Hepatocyte (in vitro differentiated cells): ENCODE data around the gene PFKL. TPM values are rescaled to one million over a fixed set of nuclear protein-coding genes. Genes with fewer than 3 reads are reported as not detected.

ENCODE experiments used
- DNase-seq: peaks from one replicate; pipeline ENCODE4 v3.0.0-alpha.2; 2016; ENCODE audit warnings: low spot score
- H2AFZ ChIP-seq: fragments of 200-600 bp; sonication (generic); 2 replicates; pipeline ENCODE4 v1.6.0; 2016; ENCODE audit warnings: antibody characterized with exemption, mild to moderate bottlenecking
- H3K27ac ChIP-seq: fragments of 200-600 bp; sonication (generic); 2 replicates; pipeline ENCODE4 v1.5.1; 2016; ENCODE audit warnings: mild to moderate bottlenecking
- H3K27me3 ChIP-seq: fragments of 200-600 bp; sonication (generic); 2 replicates; pipeline ENCODE4 v1.6.1; 2016
- H3K36me3 ChIP-seq: fragments of 200-600 bp; sonication (generic); replicated peaks from 2 replicates; pipeline ENCODE4 v1.5.1; 2016; ENCODE audit warnings: low read depth; ENCODE audit not compliant: insufficient read depth
- H3K4me1 ChIP-seq: fragments of 200-600 bp; sonication (generic); 2 replicates; pipeline ENCODE4 v1.5.1; 2016; ENCODE audit warnings: mild to moderate bottlenecking, moderate library complexity; ENCODE audit not compliant: insufficient read depth
- H3K4me2 ChIP-seq: fragments of 200-600 bp; sonication (generic); 2 replicates; pipeline ENCODE4 v1.6.0; 2016
- H3K4me3 ChIP-seq: fragments of 200-600 bp; sonication (generic); 2 replicates; pipeline ENCODE4 v1.5.1; 2016; ENCODE audit warnings: mild to moderate bottlenecking
- H3K79me2 ChIP-seq: fragments of 200-600 bp; sonication (generic); 2 replicates; pipeline ENCODE4 v1.6.0; 2017; ENCODE audit warnings: mild to moderate bottlenecking
- H3K9me2 ChIP-seq: fragments of 200-600 bp; sonication (generic); replicated peaks from 2 replicates; pipeline ENCODE4 v1.6.0; 2017; ENCODE audit warnings: mild to moderate bottlenecking; ENCODE audit not compliant: insufficient read depth
- H3K9me3 ChIP-seq: fragments of 200-600 bp; sonication (generic); 2 replicates; pipeline ENCODE4 v1.5.1; 2016; ENCODE audit warnings: low read depth, mild to moderate bottlenecking
- H4K20me1 ChIP-seq: fragments of 200-600 bp; sonication (generic); 2 replicates; pipeline ENCODE4 v1.6.0; 2016; ENCODE audit warnings: mild to moderate bottlenecking; ENCODE audit not compliant: insufficient read depth, poor library complexity, severe bottlenecking
- CTCF ChIP-seq: fragments of 200-600 bp; sonication (generic); IDR thresholded peaks from 2 replicates; pipeline ENCODE4 v1.5.1; 2016; ENCODE audit warnings: antibody characterized with exemption, mild to moderate bottlenecking; ENCODE audit not compliant: poor library complexity
- EZH2 ChIP-seq: fragments of 200-600 bp; sonication (generic); IDR thresholded peaks from 2 replicates; pipeline ENCODE4 v1.6.1; 2016; ENCODE audit warnings: antibody characterized with exemption, mild to moderate bottlenecking, borderline replicate concordance
- EZH2phosphoT487 ChIP-seq: fragments of 200-600 bp; sonication (generic); IDR thresholded peaks from one replicate; pipeline ENCODE4 v1.6.1; 2018; ENCODE audit warnings: antibody characterized with exemption, mild to moderate bottlenecking, low read depth, moderate library complexity; ENCODE audit not compliant: unreplicated experiment, severe bottlenecking
- WGBS: methylation state at CpG from one replicate; pipeline ENCODE4 v1.1.6; 2016; ENCODE audit warnings: low lambda C conversion rate; ENCODE audit errors: missing lambda C conversion rate; 5-methylcytosine and 5-hydroxymethylcytosine counted together
- polyA plus RNA-seq: library from polyadenylated mRNA; unstranded; fragments of >200 nt; fragmentation: Nextera tagmentation; extraction: Ambion mirVana; gene quantifications from 2 replicates; pipeline ENCODE4 v1.2.1, GENCODE V29; 2016
- total RNA-seq: library from RNA; depleted of rRNA; stranded (reverse); fragments of >200 nt; gene quantifications from 2 replicates; pipeline ENCODE4 v1.2.3, GENCODE V29; 2014

Gene PFKL
- total and polyA plus RNA-seq, 2 experiments from 2014 or later = 140 to 205 TPM

- Histone ChIP-seq H3K9me2 (no peaks in the 10 kb centered on the region), H3K36me3 (no peaks in the 10 kb centered on the region), H3K9me3 (no peaks in the 10 kb centered on the region), H3K4me2 (no peak overlapping the region), H3K27ac (no peak overlapping the region), H2AFZ (no peak overlapping the region), H3K79me2 (no peaks in the 10 kb centered on the region), H3K27me3 (peaks cover 4% of the 10 kb centered on the region), H3K4me3 (no peak overlapping the region), H3K4me1 (peaks cover 3% of the 10 kb centered on the region), H4K20me1 (no peaks in the 10 kb centered on the region)
- TF ChIP-seq CTCF = no peak
- DNase-seq = no peak
- WGBS = 93% methylated on average over 6 of the region's 6 CpGs
Observed at GRCh38 chr21:44371596-44371995, 71.7 kb downstream of the PFKL start.

- no peak for DNase-seq
- Histone ChIP-seq H3K36me3 (no peaks in the 10 kb centered on the region), H3K9me2 (no peaks in the 10 kb centered on the region), H2AFZ (no peak overlapping the region), H3K9me3 (no peaks in the 10 kb centered on the region), H3K4me2 (no peak overlapping the region), H3K4me3 (no peak overlapping the region), H3K4me1 (peaks cover 3% of the 10 kb centered on the region), H3K79me2 (no peaks in the 10 kb centered on the region), H3K27me3 (peaks cover 4% of the 10 kb centered on the region), H4K20me1 (no peaks in the 10 kb centered on the region), H3K27ac (no peak overlapping the region)
- TF ChIP-seq CTCF (no peak), EZH2phosphoT487 (no peak), EZH2 (no peak)
- 87% methylated on average over 8 of the region's 8 CpGs for WGBS
Observed at GRCh38 chr21:44372616-44373015, 72.8 kb downstream of the PFKL start.

- peaks cover 3% of the 10 kb centered on the region for H3K4me1 ChIP-seq
- WGBS = 97% methylated on average over 24 of the region's 24 CpGs
- no peak for TF ChIP-seq CTCF
- no peak for TF ChIP-seq EZH2
- no peak for TF ChIP-seq EZH2phosphoT487
- H3K9me3 ChIP-seq = no peaks in the 10 kb centered on the region
- DNase-seq = no peak
- H3K27me3 ChIP-seq = no peaks in the 10 kb centered on the region
- H3K4me3 ChIP-seq = no peak overlapping the region
- H3K4me2 ChIP-seq = no peak overlapping the region
- no peak overlapping the region for H3K27ac ChIP-seq
- H3K36me3 ChIP-seq = no peaks in the 10 kb centered on the region
- H4K20me1 ChIP-seq = no peaks in the 10 kb centered on the region
- H3K9me2 ChIP-seq = no peaks in the 10 kb centered on the region
- H2AFZ ChIP-seq = no peak overlapping the region
- no peaks in the 10 kb centered on the region for H3K79me2 ChIP-seq
Observed at GRCh38 chr21:44374601-44375280, 74.9 kb downstream of the PFKL start.

- no peak for TF ChIP-seq CTCF
- TF ChIP-seq EZH2phosphoT487 = no peak
- TF ChIP-seq EZH2 = no peak
- H3K27ac ChIP-seq = no peak overlapping the region
- no peaks in the 10 kb centered on the region for H3K79me2 ChIP-seq
- H3K4me2 ChIP-seq = no peak overlapping the region
- no peak overlapping the region for H2AFZ ChIP-seq
- H3K27me3 ChIP-seq = no peaks in the 10 kb centered on the region
- H3K9me3 ChIP-seq = no peaks in the 10 kb centered on the region
- WGBS = 96% methylated on average over 10 of the region's 10 CpGs
- DNase-seq = no peak
- no peaks in the 10 kb centered on the region for H3K36me3 ChIP-seq
- H3K9me2 ChIP-seq = no peaks in the 10 kb centered on the region
- no peak overlapping the region for H3K4me3 ChIP-seq
- H4K20me1 ChIP-seq = no peaks in the 10 kb centered on the region
- H3K4me1 ChIP-seq = peaks cover 3% of the 10 kb centered on the region
Observed at GRCh38 chr21:44375281-44375651, 75.4 kb downstream of the PFKL start.
